Putamen (tissue), 1 donor: ENCODE data around the gene KRT85.
"Not testable (repeated sequence)": the region's sequence is repeated elsewhere in the genome, so short reads cannot be mapped to it uniquely, and the experiment has no call there.

Source experiments
- DNase-seq: peaks from one replicate; pipeline ENCODE4 v3.0.0-alpha.2; 2016; ENCODE audit warnings: low spot score

The KRT85 gene

DNA sequence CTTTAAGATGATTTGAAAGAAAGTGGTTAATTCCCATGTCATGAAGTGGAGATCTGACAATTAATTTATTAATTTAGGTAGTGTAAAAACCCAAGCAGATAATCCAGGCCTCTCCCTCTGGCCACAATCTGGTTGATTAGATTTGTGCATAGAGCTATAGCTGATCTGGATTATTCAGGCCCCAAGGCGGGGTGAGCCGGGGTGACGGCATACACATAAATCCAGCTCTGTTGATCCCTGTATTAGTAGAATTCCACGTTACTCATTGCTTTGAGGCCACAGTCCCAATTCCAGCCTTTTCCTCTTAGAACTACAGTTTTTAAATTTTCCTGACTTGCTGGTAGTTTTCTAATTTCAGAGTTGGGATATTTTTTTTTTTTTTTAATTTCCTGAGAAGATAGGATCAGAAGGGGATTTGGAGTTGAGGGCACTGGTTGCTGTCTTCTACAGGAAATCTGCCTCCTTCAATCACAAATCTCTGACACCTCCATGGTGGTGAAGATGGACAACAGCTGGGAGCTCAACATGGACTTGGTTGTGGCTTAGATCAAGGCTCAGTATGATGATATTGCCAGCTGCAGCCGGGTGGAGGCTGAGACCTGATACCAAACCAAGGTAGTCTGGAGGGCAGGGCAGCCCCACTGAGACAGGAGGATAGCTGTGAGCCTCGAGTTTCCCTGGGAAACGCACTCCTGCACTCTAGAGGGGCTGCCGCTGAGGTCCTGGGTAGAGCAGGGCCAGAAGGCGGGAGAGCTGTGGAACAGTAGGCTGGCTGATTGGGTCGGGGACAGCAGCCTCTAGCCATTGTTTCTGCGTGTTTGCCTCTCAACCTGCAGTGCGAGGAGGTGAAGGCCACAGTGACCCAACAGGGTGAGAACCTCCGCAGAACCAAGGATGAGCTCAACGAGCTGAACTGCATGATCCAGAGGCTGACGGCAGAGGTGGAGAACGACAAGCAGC lies 19.4 kb downstream of the KRT85 start:
- DNase-seq: no peak

DNA sequence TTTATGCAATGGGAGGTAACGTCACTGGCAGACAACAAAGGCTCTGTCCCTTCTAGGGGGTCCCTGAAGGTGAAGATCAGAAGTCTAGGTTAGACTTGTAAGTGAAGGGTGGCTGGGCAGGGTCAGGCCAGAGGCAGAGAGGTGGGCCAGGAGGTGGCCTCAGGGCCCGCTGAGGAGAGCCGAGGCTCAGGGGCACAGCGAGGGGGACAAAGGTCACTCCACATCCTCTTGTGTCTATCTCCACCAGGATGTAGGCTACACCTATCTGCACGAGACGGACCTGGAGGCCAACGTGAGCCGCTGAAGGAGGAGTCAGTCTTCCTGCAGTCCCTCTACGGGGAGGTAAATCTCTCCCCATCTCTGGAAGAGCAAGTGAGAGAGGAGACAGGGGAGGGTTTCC lies 20.3 kb downstream of the KRT85 start:
- DNase-seq: no peak

DNA sequence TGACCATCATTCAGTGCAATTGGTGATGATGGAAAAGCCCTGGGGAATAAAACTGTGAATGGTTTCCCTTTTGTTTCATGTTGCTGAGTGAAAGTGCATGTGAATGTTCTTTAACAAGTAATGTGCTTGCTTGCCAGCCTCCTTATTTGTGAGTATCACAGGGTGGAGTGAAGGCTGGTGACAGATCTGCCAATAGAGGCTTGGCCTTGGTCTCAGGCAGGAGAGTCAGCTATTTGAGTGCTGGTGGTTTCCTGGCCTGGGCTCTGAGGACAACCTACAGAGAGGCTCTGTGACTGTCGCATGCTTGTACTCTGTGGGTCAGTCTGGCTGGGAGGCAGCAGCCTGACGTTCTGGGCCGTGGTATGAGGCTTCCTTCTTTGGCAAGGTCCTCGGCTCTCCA lies 20.7 kb downstream of the KRT85 start:
- DNase-seq: peak; percentile 36

DNA sequence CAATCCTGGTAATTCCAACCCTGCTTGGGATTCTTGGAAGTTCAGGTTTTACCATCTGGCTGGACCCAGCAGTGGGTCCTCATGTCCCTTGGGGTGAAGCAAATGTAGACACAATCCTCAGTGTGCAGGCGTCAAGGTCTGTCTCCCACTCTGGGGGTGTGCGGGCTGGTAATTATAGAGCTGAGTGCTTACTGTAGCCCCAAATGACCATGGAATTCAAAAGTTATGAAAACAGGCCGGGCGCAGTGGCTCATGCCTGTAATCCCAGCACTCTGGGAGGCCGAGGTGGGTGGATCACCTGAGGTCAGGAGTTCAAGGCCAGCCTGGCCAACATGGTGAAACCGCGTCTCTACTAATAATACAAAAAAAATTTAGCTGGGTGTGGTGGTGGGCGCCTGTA lies 22.2 kb downstream of the KRT85 start:
- not testable (repeated sequence) for DNase-seq

DNA sequence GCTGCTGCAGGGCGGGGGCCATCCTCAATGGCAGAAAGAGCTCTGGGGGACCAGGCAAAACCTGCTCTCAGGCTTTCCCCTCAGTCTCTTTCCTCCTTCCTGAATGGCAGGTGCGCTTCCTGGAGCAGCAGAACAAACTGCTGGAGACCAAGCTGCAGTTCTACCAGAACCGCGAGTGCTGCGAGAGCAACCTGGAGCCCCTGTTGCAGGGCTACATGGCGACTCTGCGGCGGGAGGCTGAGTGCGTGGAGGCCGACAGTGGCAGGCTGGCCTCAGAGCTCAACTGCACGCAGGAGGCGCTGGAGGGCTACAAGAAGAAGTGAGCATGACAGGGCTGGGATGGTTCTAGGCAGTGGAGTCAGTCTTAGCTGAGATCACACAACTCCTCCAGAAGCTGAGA lies 23.2 kb downstream of the KRT85 start:
- no peak for DNase-seq

DNA sequence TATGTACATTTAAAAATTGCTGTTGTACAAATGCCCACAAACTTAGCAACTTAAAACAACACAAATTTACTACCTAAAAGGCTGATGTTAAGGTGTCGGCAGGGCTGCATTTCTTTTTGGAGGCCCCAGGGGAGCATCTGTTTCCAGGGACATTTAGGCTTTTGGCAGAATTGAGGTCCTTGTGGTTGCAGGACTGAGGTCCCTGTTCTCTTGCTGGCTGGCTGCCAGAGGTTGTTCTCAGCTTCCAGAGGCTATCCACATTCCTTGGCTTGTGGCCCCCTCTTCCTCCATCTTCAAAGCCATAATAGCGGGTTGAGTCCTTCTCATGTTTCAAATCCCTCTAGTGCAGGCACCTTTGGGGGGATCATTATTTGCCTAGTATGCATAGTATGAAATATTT lies 23.7 kb downstream of the KRT85 start:
- no peak for DNase-seq

DNA sequence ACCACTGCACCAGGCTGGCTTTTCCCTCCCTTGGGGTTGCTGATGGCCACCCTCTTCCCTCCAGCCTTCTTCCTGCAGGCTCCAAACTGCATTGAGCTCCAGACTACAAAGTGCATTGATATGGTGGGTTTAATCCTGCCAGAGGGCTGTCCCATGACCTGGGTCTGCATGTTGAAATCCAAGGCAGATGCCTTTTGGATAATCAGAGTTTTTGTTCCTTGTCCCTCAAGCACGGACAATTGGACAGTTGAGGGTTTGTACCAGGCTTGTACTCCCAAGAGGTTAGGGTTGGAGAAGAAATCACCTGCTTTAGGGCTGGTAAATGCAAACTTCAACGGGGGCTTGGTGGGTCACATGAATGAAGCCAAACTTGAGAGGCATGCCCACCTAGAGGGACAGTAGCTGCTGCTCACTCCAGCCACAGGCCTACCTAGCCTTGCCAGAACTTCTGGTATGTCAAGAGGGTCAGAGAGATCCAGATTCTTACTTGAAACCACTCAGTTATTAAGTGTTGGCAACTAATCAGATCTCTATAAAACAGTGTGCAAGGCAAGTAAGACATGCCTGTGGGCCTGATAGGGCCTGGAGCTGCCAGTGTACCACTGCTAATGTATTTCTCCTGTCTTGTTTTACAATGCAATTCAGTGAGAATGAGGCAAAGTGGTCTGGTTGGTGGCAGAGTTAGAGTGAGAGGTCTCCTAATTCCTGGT lies 24.3 kb downstream of the KRT85 start:
- DNase-seq: no peak

DNA sequence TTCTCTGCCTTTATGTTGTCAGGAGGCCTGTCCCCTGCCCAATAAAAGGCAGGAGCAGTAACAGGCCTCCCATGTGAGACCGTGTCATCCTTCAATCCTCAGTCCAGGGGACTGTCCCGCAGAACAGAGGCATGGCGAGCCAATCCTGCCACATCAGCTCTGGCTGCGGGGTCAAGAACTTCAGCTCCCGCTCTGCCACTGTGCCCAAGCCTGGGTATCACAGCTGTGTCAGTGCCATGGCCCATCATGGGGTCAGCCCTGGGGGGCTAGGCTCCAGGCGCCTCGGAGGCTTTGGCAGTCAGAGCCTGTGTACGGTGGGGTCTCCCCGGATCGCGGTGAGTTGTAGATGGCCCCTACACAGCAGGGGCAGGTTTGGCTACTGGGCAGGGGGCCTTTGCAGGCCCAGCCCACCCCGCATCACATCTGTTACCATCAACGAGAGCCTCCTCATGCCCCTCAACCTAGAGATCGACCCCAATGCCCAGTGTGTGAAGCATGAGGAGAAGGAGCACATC lies 26.2 kb downstream of the KRT85 start:
- no peak for DNase-seq

DNA sequence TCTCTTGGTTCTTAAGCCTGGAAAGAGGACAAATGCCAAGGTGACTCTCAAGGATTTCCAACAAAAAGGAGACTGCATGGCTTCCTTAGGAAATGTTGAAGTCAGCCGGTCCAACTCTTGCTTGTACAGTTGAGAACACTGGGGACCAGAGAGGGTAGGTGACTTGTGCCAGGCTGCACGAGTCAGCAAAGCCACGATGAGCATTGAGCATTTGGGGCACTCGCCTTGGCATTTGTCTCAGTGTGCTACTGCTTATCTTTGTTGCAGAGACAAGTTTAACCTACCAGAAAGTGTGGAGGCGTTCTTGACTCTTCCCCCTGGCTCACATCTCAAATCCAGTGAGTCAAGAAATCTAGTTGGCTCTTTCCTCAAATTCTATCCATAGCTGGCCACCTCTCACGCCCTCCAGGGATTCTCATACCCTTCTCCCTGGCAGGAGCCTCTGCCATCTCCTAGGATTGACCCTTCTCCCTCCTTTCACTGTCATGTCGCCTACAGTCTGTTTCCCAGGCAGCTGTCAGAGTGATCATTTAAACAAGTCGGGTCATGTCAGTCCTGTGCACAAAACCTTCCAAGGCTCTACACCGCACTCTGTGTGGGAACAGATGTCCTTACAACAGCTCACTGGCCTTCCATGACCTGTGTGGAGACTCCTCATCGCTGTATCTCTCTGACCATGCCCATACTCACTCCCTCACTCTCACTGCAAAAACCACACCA lies 28.9 kb downstream of the KRT85 start:
- no peak for DNase-seq

DNA sequence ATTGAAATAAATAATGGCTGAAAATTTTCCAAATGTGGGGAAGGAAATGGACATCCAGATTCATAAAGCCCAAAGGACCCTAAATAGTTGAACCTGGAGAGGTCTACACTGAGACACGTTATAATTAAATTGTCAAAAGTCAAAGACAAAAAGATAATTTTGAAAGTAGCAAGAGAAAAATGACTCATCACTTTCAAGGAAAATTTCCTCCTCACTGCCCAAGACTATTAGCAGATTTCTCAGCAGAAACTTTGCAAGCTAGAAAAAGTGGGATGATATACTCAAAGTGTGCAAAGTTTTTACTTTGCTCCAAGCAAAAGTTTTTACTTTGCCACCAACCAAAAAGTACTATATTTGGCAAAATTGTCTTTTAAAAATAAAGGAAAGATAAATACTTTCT lies 30.2 kb downstream of the KRT85 start:
- DNase-seq: no peak

DNA sequence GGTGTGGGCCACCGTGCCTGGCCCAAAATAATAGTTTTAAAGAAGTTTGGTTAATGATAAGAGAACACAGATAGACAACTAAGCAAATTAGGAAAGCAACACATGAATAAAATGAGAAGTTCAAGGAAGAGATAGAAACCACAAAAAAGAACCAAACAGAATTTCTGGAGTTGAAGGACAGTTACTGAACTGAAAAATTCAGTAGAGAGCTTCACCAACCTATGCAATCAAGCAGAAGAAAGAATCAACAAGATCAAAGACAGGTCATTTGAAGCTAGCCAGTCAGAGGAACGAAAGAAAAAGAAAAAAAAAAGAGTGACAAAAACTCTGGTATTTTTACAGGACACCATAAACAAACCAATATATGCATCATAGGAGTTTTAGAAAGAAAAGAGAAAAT lies 30.6 kb downstream of the KRT85 start:
- no peak for DNase-seq

DNA sequence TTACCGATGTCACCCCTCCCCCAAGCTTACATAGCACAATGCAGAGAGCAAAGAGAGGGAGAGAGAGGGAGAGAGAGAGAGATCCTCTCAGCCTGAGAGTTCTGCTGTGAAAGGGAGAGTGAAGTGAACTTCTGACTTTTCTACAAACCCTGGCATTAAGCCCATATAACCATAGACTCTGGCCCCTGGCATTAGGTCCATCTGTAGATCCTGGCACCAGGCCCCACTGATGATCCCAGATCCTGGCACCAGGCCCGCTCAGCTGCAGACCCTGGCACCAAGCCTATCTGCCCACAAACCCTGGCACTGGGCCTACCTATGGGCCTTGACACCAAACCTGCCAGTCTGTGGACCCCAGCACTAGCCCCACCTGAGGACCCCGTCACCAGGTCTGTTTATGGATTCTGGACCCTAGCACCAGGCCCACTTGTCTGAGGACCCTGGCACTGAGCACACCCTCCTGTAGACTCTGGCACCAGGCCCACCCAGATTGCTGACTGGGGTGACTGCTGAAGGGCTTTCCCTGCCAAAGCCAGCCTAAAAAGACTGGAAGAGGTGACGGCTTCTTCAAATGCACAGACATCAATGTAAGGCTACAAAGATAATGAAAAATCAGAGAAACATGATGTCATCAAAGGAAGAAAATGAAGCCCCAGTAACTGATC lies 31.6 kb downstream of the KRT85 start:
- DNase-seq: no peak

DNA sequence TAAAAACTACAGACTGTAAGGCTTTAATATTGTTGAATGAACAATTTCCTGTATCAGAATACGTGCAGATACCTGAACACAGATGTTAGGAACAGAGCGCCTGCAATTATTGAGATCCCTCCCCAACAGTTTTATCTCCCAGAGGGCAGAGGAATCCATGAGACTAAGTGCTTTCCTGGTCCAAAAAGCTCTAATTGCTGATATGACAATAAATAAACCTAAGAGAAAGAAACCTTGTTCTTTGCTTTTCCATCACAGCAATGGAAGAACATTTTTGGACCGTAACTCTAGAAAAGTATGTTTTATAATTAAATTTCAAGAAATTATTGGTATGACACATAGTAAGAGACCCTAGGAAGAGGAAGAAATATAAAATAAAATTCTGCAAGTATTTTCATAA lies 33.1 kb downstream of the KRT85 start:
- DNase-seq: no peak

DNA sequence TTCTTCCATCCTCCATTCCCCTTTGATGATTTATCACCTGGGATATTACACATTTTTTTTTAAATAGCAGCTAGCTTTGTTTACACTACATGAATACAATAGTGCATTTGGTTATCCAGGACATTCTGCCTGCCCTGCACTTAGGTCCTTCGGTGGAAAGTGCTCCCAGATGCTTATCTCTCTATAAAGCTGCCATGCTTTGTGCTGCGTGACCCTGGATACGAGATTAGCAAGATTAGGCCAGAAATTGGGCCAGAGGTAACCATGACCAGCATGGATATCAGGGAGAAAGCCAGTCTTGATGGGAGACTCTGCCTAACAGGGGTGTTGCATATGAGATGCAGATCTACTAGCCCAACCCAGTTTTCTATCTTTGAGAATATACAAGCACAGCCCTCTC lies 34.0 kb downstream of the KRT85 start:
- DNase-seq: no peak

DNA sequence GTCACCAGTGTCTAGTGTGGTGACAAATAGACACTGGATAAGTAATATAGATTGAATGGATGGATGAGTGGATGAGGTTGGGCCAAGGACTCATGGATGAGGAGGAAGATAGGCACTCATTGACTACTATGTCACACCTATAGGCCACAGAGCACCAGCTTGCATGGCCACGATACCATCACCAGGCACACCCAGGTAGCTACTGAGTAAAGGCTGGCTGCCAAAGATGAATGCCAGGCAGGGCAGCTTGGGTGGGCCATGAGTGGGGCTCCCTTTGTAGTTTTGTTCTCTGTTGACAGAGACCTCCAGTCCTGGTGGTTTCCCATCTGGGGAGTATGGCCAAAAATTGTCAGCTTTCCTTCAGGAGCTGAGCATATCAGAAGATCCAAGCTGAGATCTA lies 34.9 kb downstream of the KRT85 start:
- no peak for DNase-seq

DNA sequence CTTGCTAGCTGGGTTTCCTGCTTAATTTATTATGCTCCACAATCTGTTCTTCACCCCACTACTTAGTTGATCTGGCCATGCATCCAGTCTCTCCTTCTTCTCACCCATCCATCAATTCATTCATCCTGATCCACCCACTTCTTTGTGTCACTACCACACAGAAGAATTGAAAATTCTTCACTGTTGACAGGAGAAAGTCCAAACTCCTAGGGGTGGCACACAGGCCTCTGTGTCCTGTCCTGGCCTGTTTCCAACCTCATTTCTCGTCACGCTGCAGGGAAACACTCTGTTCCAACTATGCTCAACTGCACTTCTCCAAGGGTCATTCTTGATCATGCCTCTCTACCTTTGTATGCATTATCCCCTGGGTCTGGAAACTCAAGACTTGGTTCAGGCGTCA lies 35.4 kb downstream of the KRT85 start:
- DNase-seq: no peak

DNA sequence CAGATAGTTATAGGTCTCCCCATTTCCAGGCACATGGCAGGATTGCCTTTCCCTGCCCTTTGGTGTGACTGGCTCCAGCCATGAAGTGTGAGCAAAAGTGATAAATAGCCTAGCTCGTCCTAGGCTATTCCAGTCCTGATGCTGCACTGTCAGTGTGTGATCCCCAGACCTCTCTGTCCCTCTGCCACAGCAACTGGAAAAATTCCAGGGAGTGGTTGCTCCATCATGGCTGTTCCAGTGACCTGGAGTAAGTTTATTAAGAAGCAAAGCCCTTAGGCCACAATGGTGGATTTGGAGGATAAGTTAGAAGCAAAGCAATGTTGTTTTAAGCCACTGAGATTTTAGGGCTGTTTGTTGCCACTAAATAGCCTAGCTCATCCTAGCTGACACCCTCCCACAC lies 36.2 kb downstream of the KRT85 start:
- no peak for DNase-seq

DNA sequence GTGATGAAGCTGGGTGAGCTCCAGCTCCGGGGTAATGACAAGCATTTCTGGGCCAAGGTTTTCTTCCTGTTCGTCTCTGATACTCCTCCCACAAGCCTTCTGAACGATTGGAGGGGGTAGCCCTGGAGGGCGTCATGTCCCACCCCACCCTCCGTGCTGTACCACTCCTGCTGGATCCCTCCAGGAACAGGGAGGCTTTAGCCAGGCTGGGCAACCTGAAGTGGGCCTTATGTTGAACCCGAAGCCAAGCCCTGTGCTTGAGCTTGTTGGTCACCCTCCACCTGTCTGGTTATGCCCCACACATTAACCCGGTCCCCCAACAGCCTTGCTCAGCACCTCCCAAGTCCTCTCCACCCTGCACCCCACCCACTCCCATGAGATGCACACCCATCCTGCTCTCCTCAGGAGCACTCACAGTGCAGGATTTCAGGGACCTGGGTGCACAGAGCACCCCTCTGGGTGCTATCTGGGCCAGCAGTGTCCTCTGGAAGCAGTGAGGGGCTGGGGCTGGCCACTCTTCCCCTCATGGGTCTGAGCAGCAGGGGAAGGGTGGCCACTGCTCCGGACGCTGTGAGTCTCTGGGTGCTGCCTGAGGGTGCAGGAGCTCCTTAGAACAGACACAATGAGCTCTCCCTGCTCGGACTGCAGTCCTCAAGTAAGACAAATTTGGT lies 39.3 kb downstream of the KRT85 start:
- no peak for DNase-seq

DNA sequence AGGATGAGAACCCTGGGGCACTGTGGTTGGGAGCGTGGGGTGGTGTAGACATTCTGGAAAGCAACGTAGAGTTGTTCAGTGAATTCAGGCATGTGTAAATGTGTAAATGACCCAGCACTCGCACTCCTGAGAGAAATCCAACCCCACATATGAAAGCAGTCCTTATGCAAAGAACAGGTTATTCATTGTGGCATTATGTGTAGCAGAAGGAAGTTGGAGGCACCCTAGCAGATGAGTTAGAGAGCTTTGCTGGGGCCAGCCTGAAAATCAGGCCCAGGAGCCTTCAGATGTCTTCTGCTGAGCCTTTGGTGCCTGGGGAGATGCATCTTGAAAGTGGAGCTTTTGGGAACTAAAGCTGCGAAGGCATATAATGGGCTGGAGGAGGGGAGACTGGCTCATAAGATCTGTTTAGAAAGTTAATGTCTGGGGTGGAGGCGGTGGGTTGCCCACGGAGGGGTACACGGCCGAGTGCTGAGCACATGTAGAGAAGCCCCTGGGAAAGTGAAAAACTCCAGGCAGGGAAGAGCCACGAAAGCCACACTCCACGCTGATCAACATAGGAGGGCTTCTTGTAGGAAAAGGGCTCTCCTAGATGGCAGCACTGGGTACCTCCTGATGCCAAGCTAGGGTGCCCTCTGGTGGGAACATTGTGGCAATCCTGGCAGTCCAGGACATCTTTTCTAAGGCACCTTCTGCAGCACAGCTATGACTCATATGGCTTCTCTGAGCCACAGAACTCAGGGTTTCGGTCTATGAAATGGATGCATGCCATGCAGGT lies 40.0 kb downstream of the KRT85 start:
- DNase-seq: peak; percentile 76

DNA sequence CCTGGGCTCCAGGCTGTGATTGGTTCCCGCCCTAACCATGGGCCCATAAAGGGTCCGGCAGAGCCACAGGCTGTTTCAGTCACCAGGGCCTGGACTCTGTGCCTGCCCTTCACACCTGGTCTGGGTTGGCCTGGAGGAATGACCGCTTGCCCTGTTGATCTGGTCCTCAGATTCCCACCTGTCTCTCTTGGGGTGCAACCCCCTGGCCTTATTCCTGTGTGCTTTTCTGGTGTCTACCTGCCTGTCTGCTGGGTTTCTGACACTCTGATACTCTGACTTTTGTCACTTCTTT lies 43.2 kb downstream of the KRT85 start:
- DNase-seq: no peak
